Measurements from ENCODE around the gene TARS2. TPM values are rescaled to one million over a fixed set of nuclear protein-coding genes. Genes with fewer than 3 reads are reported as not detected.

TARS2 gene, protein sequence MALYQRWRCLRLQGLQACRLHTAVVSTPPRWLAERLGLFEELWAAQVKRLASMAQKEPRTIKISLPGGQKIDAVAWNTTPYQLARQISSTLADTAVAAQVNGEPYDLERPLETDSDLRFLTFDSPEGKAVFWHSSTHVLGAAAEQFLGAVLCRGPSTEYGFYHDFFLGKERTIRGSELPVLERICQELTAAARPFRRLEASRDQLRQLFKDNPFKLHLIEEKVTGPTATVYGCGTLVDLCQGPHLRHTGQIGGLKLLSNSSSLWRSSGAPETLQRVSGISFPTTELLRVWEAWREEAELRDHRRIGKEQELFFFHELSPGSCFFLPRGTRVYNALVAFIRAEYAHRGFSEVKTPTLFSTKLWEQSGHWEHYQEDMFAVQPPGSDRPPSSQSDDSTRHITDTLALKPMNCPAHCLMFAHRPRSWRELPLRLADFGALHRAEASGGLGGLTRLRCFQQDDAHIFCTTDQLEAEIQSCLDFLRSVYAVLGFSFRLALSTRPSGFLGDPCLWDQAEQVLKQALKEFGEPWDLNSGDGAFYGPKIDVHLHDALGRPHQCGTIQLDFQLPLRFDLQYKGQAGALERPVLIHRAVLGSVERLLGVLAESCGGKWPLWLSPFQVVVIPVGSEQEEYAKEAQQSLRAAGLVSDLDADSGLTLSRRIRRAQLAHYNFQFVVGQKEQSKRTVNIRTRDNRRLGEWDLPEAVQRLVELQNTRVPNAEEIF
- 18.7 and 19.4 TPM in 2 replicates for total RNA-seq

DNA sequence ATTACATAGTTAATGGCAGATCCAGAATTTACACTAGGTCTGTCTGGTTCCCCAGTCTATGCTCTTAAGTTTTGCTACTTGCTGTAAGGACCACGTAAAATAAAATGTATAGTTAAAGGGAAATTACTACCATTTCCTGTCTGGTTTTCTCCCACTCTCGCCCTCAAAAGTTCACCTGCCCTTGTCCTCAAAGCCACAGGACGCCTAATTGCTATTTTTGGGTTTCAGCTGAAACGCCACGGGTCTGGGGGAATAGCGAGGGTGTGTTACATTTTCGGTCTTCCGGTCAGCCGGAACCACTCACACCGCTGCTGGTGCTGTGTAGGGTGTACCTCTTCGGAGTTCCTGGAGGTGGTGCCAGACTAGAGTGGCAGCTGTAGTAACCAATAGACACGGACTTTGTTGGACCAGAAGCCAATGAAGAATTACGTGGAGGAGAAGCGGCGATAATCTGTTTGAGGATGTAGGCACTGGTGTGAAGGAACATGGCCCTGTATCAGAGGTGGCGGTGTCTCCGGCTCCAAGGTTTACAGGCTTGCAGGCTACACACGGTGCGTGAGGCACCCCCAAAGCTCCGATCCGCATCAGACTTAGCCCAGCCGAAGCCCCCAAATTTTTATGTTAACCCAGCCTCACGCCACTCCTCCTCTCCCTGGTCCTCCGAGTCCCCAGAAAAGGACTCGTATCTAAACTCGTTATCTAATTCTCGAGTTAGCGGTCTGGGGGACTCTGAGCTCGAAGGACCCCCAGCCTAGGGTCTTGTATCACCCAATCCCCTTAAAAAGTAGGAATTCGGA, at the start of gene TARS2:
TARS2 (plus strand) TSS at position 454 of the 797 bp plus-strand sequence; CDS start at position 486, 32 bp downstream.

DNA sequence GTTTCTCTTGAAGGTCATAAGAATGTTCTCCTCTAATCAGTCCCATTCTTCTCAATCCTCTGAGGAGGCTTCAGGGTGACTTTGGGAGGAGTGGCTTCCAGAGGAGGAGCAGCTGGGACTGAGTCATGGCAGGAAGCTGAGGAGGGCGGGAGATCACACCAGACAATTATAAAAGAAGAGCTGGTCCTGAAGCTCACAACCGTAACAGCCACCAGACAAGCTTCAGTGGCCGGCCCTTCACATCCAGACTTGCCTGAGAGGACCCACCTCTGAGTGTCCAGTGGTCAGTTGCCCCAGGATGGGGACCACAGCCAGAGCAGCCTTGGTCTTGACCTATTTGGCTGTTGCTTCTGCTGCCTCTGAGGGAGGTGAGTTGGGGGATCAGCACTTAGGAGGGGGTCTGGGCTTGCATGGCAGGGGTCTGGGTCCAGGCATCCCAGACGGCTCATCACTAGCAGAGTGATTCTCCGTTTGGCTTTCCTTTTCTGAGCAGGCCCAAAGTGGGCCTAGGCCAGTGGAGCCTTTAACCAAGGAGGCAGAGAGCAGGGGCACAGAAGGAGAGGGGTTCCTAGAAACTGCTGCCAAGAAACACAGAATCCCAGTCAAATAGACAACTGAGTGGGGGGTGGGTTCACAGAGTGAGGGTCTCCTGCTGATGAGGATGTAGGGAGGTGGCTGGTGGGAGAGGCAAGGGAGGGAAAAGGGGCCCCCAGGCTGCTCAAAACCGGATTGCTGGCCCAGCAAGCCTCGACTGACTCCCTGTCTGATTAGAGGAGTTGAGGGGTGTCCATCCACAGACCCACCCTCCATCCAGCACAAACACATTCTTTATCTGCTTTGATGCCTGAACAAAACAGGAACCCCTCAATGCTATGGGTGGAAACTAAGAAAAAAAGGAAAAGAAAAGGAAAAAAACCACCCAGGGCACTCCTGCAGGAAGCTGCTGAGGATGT, 21.0 kb downstream of the TARS2 start, which contains the start of gene ECM1:
ECM1 (plus strand) TSS at position 198 of the 953 bp plus-strand sequence; CDS start at position 299, 101 bp downstream.

DNA sequence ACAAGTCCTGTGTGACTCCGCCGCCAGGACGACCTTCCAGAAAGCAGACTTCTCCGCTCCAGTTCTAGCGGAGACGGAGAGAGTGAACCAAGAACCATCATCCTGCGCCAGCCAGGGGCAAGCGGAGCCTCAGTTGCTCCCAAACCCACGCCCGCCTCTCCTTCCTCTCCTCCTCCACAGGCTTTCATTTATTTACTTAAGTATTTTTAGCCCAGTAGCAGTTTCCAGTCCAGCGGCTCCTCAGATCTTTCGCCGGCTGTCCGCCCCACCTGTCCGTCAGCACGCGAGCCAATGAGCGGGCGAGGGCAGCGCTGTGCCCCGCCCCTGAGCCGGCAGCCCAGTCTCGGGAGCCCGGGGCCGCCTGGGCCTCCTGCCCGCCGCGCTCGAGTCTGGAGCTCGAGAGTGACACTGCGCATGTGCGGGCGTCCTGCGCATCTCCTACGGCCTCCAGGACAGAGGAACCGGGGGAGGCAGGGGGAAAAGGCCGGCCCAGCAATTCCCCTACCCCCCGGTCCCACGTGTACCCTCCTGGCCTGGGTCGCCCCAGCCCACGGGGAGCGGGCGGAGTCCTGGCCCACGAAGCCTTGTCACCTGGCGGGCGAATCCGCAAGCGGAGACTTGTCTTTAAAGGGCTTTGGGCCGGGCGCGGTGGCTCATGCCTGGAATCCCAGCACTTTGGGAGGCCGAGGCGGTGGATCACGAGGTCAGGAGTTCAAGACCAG, 28.3 kb downstream of the TARS2 start, which contains the start of gene FALEC:
FALEC (plus strand) TSS at position 425 of the 722 bp plus-strand sequence.

DNA sequence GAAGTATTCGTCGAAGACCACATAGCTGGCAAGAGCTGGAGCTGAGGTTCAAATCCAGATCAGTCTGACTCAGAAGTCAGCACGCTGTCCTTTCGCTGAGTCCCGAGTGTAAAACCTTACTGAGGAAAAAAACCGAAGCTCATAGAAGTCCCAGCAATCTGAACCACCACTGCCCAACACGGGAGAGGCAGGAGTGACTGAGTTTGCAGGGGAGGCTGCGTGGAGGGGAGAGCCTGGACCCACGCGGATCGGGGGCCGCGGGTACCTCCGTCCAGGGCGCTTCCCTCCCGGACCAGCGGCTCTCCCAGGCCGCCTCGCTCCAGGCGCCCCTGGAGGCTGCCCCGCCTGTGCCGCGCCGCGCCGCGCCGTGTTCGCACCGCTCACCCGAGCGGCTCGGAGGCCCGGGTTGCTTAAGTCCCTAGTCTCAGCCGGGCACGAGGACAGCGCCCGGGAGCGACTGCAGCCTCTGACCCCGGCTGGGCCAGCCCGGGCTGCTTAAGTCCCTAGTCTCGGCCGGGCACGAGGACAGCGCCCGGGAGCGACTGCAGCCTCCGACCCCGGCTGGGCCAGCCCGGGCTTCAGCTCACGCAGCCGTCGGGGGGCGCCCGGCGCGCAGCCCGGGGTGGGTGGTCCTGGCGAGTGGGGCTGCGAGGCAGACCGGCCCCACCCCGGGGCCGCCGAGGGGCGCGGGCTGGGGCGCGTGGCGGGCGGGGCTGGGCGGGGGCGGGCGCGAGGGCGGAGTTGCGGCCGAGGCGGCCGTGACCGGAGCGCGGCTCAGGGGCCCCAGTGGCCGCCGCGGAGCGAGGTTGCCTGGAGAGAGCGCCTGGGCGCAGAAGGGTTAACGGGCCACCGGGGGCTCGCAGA, 61.6 kb downstream of the TARS2 start, which contains the start of gene ADAMTSL4:
ADAMTSL4 (plus strand) TSS at position 777 of the 864 bp plus-strand sequence. CDS start 2,881 bp downstream, outside the sequence.

Small RNA genes within 50 kb of the gene (small RNA-seq; reads per million reads assigned to genes)
- not detected for gene MIR4257

Other genes with a start within 250 kb of the TARS2 start
- not detected in 2 replicates for gene CA14, start 229.6 kb upstream of the TARS2 start, total RNA-seq
- 130 and 136 TPM in 2 replicates for gene APH1A, start 218.4 kb upstream of the TARS2 start, total RNA-seq
- gene C1orf54, start 214.6 kb upstream of the TARS2 start, total RNA-seq, result 38.0 and 46.5 TPM in 2 replicates
- 0.93 and 1.1 TPM in 2 replicates for gene CIART, start 204.9 kb upstream of the TARS2 start, total RNA-seq
- 29.9 and 30.6 TPM in 2 replicates for gene MRPS21, start 193.6 kb upstream of the TARS2 start, total RNA-seq
- gene PRPF3, start 165.9 kb upstream of the TARS2 start, total RNA-seq, result 59.4 and 59.5 TPM in 2 replicates
- gene RPRD2, start 123.3 kb upstream of the TARS2 start, total RNA-seq, result 17.7 and 20.9 TPM in 2 replicates
- 0.57 and 0.93 TPM in 2 replicates for gene ECM1, start 20.7 kb downstream of the TARS2 start, total RNA-seq
- gene FALEC, start 28.3 kb downstream of the TARS2 start, total RNA-seq, result not detected in 2 replicates
- gene ADAMTSL4, start 62.0 kb downstream of the TARS2 start, total RNA-seq, result 0.27 and 0.86 TPM in 2 replicates
- 246 and 285 TPM in 2 replicates for gene MCL1, start 92.2 kb downstream of the TARS2 start, total RNA-seq
- 142 and 159 TPM in 2 replicates for gene ENSA, start 142.2 kb downstream of the TARS2 start, total RNA-seq
- 41.9 and 50.1 TPM in 2 replicates for gene GOLPH3L, start 209.7 kb downstream of the TARS2 start, total RNA-seq
- gene HORMAD1, start 233.5 kb downstream of the TARS2 start, total RNA-seq, result 0.29 TPM in 1 of 2 replicates, not detected in the other

Measured in thoracic aorta endothelial cell (primary cell).